ENCODE data around the gene PMFBP1.

PMFBP1 gene

GRCh38 chr16:72172105-72173034 lies at the start of gene PMFBP1:
Gene PMFBP1, minus strand, starts transcription at chr16:72172155. Its CDS starts 947 bp downstream, at chr16:72171208.
- DNase-seq (ENCODE audit: low read depth), result no peak

GRCh38 chr16:72221630-72222024 lies 49.7 kb upstream of the PMFBP1 start:
- no peak for DNase-seq (ENCODE audit: low read depth)

- no peak for DNase-seq (ENCODE audit: low read depth)
These were observed 49.1 kb upstream of the PMFBP1 start for GRCh38 chr16:72220875-72221629.

GRCh38 chr16:72219282-72219681 lies 47.3 kb upstream of the PMFBP1 start:
- no peak for DNase-seq (ENCODE audit: low read depth)

DNA sequence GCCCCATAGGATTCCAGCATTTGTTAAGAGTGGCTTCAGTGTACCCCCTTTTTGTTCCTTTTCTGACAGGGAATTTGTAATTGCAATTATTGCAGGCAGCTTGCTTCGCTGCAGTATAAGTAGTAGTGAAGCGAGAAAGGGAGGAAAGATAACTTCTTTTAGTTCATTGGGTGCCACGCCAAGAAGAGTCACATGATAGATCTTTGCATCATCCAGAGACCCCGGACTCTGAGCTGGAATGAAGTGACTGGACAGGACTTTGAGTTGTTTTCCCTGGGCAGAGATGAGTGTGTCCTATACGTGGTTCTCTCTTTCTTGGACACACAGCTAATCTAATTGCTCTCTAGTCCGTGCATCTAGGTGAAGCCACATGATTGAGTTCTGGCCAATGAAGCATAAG lies 44.8 kb upstream of the PMFBP1 start:
- no peak for DNase-seq (ENCODE audit: low read depth)

DNA sequence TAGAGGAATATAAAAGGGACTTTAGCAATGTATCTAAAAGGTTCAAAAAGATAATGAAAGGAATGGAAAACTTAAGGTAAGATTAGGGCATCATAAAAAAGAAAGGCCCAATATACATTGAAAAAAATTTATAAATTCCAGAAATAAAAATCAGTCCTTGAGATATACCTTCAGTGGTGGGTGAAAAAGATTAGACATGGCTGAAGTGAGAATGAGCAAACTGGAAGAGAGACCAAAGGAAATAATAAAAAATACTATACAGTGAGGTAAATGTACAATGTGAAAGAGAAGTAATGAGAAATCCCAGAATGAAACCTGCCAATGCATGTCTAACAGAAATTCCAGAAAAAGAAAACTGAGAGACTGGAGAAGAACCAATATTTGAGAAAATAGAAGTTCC lies 42.9 kb upstream of the PMFBP1 start:
- no peak for DNase-seq (ENCODE audit: low read depth)

DNA sequence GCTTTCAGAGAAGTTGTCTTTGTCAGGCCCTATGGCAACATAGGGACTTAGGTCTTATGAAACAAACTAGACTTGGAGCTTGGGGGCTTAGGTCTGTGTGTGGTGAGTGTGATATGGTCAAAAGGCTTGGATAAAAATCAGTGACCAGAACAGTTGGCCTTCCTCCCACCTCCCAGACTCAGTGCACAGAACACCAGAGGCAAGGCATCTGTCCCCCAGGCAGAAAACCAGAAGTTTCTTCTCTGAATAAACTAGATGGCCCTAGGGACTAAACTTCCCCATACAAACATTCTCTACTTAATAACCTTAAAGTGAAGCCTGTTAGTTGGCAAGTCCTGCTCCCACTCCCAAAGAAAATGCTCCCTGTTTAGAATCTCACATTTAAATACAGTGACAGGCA lies 39.2 kb upstream of the PMFBP1 start:
- no peak for DNase-seq (ENCODE audit: low read depth)

DNA sequence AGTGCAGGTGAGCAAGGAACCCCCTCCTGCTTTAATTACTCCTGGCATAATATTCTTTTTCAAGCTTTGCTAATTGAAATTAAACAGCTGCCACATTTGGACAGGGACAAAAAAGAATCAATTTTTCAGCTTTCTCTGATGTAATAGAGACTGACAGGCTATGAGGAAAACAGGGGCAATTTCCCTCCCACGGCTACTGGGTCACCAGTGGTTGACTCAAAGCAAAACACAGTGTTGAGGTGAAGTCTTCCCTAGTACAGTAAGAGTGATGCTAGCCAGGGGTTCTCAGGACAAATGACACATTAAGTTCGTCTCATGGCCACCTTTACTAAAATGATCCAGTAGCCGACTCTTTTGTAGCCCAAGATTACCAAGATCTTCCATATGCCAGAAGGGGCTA lies 38.6 kb upstream of the PMFBP1 start:
- no peak for DNase-seq (ENCODE audit: low read depth)

DNA sequence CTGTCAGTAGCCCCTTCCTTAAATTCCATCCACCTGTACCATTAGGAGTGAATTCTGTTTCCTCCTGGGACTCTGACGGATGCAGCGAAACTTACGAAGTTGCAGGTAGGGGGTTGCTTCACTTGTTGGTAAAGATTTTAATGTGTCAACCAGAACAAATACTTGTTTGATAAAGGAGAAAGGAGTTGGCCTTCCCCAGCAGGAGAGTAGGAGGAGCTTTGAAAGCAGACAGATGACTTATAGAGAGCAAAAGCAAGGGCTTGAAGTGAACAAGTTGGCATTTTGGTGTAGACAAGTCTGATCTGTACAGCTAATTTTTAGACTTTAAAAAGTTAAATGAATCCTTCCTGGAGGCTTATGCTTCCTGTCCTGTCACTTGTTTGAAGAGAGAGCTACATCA lies 38.1 kb upstream of the PMFBP1 start:
- no peak for DNase-seq (ENCODE audit: low read depth)

DNA sequence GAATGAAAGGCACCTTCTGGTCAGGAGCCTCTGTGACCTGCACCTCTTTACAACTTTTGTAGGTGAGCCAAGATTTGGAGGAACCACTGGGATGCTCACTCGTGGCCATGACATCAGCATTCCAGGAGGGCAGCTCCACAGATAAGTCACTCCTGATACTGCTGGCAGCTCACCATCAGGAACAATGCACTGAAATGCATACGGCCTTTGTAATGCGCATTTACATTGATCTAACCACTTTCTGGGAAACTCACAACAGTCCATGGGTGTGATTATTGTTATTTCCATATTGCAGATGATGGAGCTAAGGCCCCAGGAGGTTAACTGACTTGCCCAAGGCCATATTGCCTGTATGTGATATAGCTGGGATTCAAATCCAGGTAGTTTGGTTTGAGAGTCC lies 34.3 kb upstream of the PMFBP1 start:
- no peak for DNase-seq (ENCODE audit: low read depth)

GRCh38 chr16:72203401-72203800 lies 31.4 kb upstream of the PMFBP1 start:
- no peak for DNase-seq (ENCODE audit: low read depth)

DNA sequence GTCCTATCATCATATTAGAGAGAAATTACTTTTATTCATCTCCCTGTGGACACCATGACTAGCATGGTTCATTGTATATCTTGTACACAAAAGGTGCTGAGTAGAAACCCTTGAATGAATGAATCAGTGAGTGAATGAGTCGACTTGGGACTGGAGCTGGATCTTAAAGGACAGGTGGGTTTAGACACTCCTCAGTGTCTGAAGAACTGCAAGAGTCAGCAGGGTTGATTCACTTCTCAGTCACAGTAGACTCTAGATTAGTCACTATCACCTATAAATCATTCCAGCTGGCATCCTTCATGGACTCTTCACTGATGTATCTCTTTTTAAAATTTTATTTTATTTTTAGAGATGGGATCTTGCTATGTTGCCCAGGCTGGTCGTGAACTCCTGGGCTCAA lies 30.1 kb upstream of the PMFBP1 start:
- DNase-seq (ENCODE audit: low read depth), result no peak

- DNase-seq (ENCODE audit: low read depth), result no peak
These were observed 29.4 kb upstream of the PMFBP1 start for GRCh38 chr16:72201387-72201786.

DNA sequence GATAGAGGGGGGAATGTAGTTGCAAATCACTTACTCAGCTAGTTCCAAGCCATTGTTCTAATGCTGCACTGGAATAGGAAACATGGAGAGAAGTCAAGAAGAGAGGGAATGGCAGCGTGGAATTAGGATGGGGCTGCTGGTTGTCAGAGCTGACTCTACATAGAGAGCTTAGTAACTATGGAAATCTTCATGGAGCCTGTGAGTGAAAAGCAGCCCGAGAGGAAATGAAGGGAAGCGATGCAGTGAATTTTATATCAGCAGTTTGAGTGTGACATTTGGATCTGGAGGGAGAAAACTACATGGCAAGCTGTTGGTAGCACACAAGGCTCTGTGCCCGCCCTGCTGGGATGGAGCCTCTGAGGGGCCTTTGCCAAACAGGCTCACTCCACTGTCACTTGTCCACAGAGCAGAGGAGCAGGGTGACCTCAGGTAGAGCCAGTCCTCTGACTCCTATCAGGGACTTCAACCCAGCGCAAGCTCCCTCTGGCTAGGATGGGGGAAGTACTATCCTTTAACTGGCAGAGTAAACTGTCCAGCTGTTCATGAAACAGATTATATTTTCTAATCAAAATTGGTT lies 27.9 kb upstream of the PMFBP1 start:
- no peak for DNase-seq (ENCODE audit: low read depth)

- DNase-seq (ENCODE audit: low read depth), result no peak
These were observed 26.8 kb upstream of the PMFBP1 start for GRCh38 chr16:72198771-72199201.

- no peak for DNase-seq (ENCODE audit: low read depth)
These were observed 26.2 kb upstream of the PMFBP1 start for GRCh38 chr16:72198021-72198711.

GRCh38 chr16:72197545-72197944 lies 25.6 kb upstream of the PMFBP1 start:
- DNase-seq (ENCODE audit: low read depth), result no peak

DNA sequence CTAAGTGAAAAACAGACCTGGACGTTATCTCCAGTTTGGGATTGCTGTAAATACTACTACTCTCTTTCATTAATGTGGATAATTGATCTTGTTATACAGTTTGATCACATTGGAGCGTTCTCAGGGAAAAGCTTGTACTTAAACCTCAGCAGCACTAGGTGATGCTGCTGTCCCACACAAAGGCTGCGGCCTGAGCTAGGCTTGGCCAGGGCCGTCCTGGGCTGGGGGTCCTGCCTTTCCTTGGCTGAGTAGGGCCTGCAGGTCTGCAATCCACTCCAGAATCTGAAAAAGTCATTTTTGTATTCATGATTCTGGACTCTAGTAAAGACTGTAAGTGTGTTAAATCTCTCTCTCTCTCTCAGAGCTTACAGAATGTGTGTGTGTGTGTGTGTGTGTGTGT lies 23.7 kb upstream of the PMFBP1 start:
- DNase-seq (ENCODE audit: low read depth), result no peak

DNA sequence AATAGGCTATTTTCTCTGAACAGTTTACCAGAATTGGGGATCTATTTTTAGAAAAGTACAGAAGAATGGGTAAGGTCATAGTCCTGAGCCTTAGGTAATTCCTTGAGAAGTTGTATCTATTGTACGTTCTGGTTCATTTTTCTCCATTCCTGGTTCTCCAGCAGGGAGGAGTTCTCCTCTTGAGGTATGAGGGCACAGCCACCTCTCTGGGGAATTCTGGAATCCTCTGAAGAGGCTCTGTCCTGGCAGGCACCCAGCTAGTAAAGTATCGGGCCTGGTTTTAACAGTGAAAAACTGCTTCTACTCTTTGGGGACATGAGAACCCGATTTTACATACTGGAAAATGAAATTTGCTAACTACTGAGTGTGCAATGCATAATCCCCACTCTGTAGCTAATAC lies 19.6 kb upstream of the PMFBP1 start:
- DNase-seq (ENCODE audit: low read depth), result no peak

DNA sequence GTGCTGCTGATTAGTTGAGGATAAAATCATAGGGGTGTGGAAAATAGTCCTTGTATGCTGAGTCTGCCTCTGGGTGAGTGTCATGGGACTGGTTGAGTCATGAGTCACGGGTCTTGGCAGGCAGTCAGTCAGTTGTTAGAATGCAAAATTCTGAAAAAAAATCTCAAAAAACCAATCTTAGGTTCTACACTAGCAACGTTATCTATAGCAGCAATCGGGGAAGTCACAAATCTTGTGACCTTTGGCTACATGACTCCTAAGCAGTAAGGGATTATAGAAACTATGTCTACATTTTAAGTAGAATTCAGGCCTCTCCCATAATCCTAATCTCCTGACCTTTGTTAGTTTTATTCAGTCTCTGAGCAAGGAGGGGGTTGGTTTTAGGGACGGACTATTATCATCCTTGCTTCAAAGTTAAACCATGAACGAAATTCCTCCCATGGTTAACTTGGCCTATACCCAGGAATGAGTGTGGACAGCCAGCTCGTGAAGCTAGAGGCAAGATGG lies 18.0 kb upstream of the PMFBP1 start:
- no peak for DNase-seq (ENCODE audit: low read depth)

- DNase-seq (ENCODE audit: low read depth), result no peak
These were observed 16.6 kb upstream of the PMFBP1 start for GRCh38 chr16:72188541-72188940.

GRCh38 chr16:72187551-72187950 lies 15.6 kb upstream of the PMFBP1 start:
- no peak for DNase-seq (ENCODE audit: low read depth)
